C4-2B (cell line): Measurements from ENCODE around the gene HIVEP3.
"Not testable (repeated sequence)": the region's sequence is repeated elsewhere in the genome, so short reads cannot be mapped to it uniquely, and the experiment has no call there.

Source experiments
- H3K27ac ChIP-seq: fragments of 450-650 bp; 2 replicates; pipeline ENCODE4 v1.5.1; 2017
- CTCF ChIP-seq: fragments of 450-650 bp; conservative IDR thresholded peaks from 2 replicates; pipeline ENCODE4 v1.5.1; 2017; ENCODE audit warnings: mild to moderate bottlenecking
- ZFX ChIP-seq: fragments of 450-650 bp; IDR thresholded peaks from 2 replicates; pipeline ENCODE4 v1.6.1; 2017

The HIVEP3 gene

GRCh38 chr1:41936107-41936506 is 17.4 kb upstream of the HIVEP3 start:
- no peak overlapping the region for H3K27ac ChIP-seq
- TF ChIP-seq ZFX (no peak), CTCF (no peak)

- TF ChIP-seq CTCF (no peak), ZFX (no peak)
- H3K27ac ChIP-seq = no peak overlapping the region
Measured at GRCh38 chr1:41935226-41935625, 16.5 kb upstream of the HIVEP3 start.

GRCh38 chr1:41933106-41933505 is 14.4 kb upstream of the HIVEP3 start:
- no peak for TF ChIP-seq ZFX
- no peak for TF ChIP-seq CTCF

GRCh38 chr1:41931578-41931977 is 12.9 kb upstream of the HIVEP3 start:
- TF ChIP-seq CTCF (no peak), ZFX (no peak)

More at GRCh38 chr1:41933106-41933505, 14.4 kb upstream of the HIVEP3 start:
- no peak overlapping the region for H3K27ac ChIP-seq

GRCh38 chr1:41927118-41927517 is 8.4 kb upstream of the HIVEP3 start:
- TF ChIP-seq ZFX (no peak), CTCF (no peak)
- peak overlapping the region; percentile 34; the same call in 1 of the 2 replicates for H3K27ac ChIP-seq

More at GRCh38 chr1:41931578-41931977, 12.9 kb upstream of the HIVEP3 start:
- no peak overlapping the region for H3K27ac ChIP-seq

- no peak overlapping the region for H3K27ac ChIP-seq
- TF ChIP-seq CTCF (no peak), ZFX (no peak)
Measured at GRCh38 chr1:41925712-41926111, 7.0 kb upstream of the HIVEP3 start.

- TF ChIP-seq ZFX (no peak), CTCF (no peak)
- H3K27ac ChIP-seq = no peak overlapping the region
Measured at GRCh38 chr1:41924911-41925310, 6.2 kb upstream of the HIVEP3 start.

- H3K27ac ChIP-seq = not testable (repeated sequence)
Measured at GRCh38 chr1:41921271-41921670, 2.5 kb upstream of the HIVEP3 start.
